Smooth muscle cell (in vitro differentiated cells): ENCODE measurements around the gene DNAH6. TPM values are rescaled to one million over a fixed set of nuclear protein-coding genes. Genes with fewer than 3 reads are reported as not detected.

Source experiments
- DNase-seq: peaks from one replicate; lab custom pipeline; 2025; ENCODE audit not compliant: unreplicated experiment; lab: John Stamatoyannopoulos, UW
- H2AFZ ChIP-seq: fragments of 200-600 bp; sonication (generic); 2 replicates; pipeline ENCODE4 v1.6.0; 2016; ENCODE audit warnings: antibody characterized with exemption, low read depth, mild to moderate bottlenecking
- H3F3A ChIP-seq: fragments of 200-600 bp; sonication (generic); 2 replicates; pipeline ENCODE4 v1.6.0; 2017; ENCODE audit warnings: antibody characterized with exemption, low read depth
- H3K27ac ChIP-seq: fragments of 200-600 bp; sonication (generic); 2 replicates; pipeline ENCODE4 v1.5.1; 2016; ENCODE audit warnings: low read depth, mild to moderate bottlenecking
- H3K27me3 ChIP-seq: fragments of 200-600 bp; sonication (generic); 2 replicates; pipeline ENCODE4 v1.6.1; 2016; ENCODE audit warnings: low read depth, mild to moderate bottlenecking
- H3K36me3 ChIP-seq: fragments of 200-600 bp; sonication (generic); 2 replicates; pipeline ENCODE4 v1.5.1; 2016; ENCODE audit warnings: low read depth
- H3K4me1 ChIP-seq: fragments of 200-600 bp; sonication (generic); 2 replicates; pipeline ENCODE4 v1.5.1; 2016; ENCODE audit warnings: low read depth
- H3K4me2 ChIP-seq: fragments of 200-600 bp; sonication (generic); 2 replicates; pipeline ENCODE4 v1.6.0; 2016; ENCODE audit warnings: mild to moderate bottlenecking
- H3K4me3 ChIP-seq: fragments of 200-600 bp; sonication (generic); 2 replicates; pipeline ENCODE4 v1.5.1; 2016; ENCODE audit warnings: mild to moderate bottlenecking
- H3K79me2 ChIP-seq: fragments of 200-600 bp; sonication (generic); 2 replicates; pipeline ENCODE4 v1.6.0; 2016; ENCODE audit warnings: low read depth, mild to moderate bottlenecking
- H3K9ac ChIP-seq: fragments of 200-600 bp; sonication (generic); 2 replicates; pipeline ENCODE4 v1.6.0; 2016; ENCODE audit warnings: low read depth
- H3K9me3 ChIP-seq: fragments of 200-600 bp; sonication (generic); replicated peaks from 2 replicates; pipeline ENCODE4 v1.5.1; 2016; ENCODE audit warnings: low read depth
- H4K20me1 ChIP-seq: fragments of 200-600 bp; sonication (generic); 2 replicates; pipeline ENCODE4 v1.6.0; 2016; ENCODE audit warnings: low read depth
- WGBS: methylation state at CpG from one replicate; pipeline ENCODE4 v1.1.7; 2016; ENCODE audit warnings: low lambda C conversion rate; 5-methylcytosine and 5-hydroxymethylcytosine counted together
- polyA plus RNA-seq: library from polyadenylated mRNA; unstranded; fragments of >200 nt; fragmentation: Nextera tagmentation; extraction: Ambion mirVana; gene quantifications from 2 replicates; pipeline ENCODE4 v1.2.1, GENCODE V29; 2016
- total RNA-seq: library from RNA; depleted of rRNA; stranded (reverse); fragments of >200 nt; gene quantifications from 2 replicates; pipeline ENCODE4 v1.2.3, GENCODE V29; 2014
- TF ChIP-seq, protein P1 (sequence below): fragments of 200-600 bp; sonication (generic); IDR thresholded peaks from 2 replicates; pipeline ENCODE4 v1.5.1; 2017; ENCODE audit warnings: borderline replicate concordance, mild to moderate bottlenecking, antibody characterized with exemption; ENCODE audit not compliant: insufficient read depth, poor library complexity, severe bottlenecking

The DNAH6 gene
- total and polyA plus RNA-seq, 2 experiments from 2014 or later: 0.27 to 0.96 TPM

DNA sequence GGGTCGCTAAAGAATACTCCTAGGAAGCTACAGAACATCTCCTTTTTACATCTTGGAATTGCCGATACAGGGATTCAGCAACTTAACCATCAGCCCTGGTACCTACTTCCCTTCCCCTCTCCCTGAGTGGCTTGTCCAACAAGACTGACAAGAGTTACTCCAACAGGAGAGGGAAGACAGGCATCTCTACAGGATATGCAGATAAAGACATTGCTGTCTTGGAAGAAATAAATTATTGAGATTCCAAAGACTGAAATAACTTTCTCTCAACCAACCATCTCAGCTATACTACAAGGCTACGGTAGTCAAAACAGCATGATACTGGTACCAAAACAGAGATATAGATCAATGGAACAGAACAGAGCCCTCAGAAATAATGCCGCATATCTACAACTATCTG lies 277.3 kb downstream of the DNAH6 start:
- no peaks in the 10 kb centered on the region for H3K9me3 ChIP-seq
- H3K4me2 ChIP-seq: no peak overlapping the region
- H3K9ac ChIP-seq: no peak overlapping the region
- H3K27me3 ChIP-seq: no peaks in the 10 kb centered on the region
- no peaks in the 10 kb centered on the region for H3K36me3 ChIP-seq
- no peaks in the 10 kb centered on the region for H4K20me1 ChIP-seq
- DNase-seq: no peak
- WGBS: 95% methylated on average over 4 of the region's 4 CpGs
- H3F3A ChIP-seq: no peaks in the 10 kb centered on the region
- H3K79me2 ChIP-seq: no peaks in the 10 kb centered on the region
- TF ChIP-seq, protein P1, sequence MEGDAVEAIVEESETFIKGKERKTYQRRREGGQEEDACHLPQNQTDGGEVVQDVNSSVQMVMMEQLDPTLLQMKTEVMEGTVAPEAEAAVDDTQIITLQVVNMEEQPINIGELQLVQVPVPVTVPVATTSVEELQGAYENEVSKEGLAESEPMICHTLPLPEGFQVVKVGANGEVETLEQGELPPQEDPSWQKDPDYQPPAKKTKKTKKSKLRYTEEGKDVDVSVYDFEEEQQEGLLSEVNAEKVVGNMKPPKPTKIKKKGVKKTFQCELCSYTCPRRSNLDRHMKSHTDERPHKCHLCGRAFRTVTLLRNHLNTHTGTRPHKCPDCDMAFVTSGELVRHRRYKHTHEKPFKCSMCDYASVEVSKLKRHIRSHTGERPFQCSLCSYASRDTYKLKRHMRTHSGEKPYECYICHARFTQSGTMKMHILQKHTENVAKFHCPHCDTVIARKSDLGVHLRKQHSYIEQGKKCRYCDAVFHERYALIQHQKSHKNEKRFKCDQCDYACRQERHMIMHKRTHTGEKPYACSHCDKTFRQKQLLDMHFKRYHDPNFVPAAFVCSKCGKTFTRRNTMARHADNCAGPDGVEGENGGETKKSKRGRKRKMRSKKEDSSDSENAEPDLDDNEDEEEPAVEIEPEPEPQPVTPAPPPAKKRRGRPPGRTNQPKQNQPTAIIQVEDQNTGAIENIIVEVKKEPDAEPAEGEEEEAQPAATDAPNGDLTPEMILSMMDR: no peak
- H2AFZ ChIP-seq: no peak overlapping the region
- no peak overlapping the region for H3K4me3 ChIP-seq
- no peak overlapping the region for H3K27ac ChIP-seq
- H3K4me1 ChIP-seq: no peaks in the 10 kb centered on the region

DNA sequence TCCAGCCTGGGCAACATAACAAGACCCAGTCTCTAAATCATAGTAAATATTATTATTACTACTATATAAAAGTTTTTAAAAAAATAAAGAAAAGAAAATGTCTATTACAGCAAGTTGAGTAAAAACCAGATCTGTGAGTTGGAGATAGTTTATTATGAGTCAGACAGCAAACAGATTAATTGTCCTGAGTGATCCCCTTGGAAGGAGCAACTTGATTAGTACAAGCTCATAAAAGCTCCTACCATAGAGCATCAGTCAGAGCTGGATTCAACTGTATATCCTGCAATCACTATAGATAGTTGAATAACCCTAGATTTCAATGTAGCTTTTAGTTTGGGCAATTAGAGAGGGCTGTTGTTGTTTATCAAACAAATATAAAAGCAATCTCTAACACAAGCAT lies 280.5 kb downstream of the DNAH6 start:
- no peak overlapping the region for H2AFZ ChIP-seq
- H3K36me3 ChIP-seq: no peaks in the 10 kb centered on the region
- TF ChIP-seq, protein P1: no peak
- H4K20me1 ChIP-seq: no peaks in the 10 kb centered on the region
- H3K79me2 ChIP-seq: no peaks in the 10 kb centered on the region
- no peak overlapping the region for H3K4me3 ChIP-seq
- no peak overlapping the region for H3K4me2 ChIP-seq
- no peaks in the 10 kb centered on the region for H3K9me3 ChIP-seq
- no peaks in the 10 kb centered on the region for H3K4me1 ChIP-seq
- no peaks in the 10 kb centered on the region for H3F3A ChIP-seq
- H3K27me3 ChIP-seq: no peaks in the 10 kb centered on the region
- DNase-seq: no peak
- no peak overlapping the region for H3K27ac ChIP-seq
- no peak overlapping the region for H3K9ac ChIP-seq

DNA sequence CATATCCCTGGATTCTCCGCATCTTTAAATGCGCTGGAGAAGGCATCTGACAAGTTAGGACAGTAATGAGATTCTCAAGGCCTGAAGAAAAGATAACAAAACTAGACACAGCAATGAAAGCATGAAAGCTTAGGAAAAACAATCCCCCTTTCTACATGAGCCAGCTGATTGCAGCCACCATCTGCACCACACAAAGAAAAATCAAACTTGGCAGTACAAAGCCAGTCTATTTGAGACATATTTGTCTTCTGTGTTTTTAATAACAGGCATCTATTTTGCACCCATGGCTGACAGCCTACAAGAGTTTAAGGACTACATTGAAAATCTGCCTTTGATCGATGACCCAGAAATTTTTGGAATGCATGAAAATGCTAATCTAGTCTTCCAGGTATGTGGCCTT lies 281.0 kb downstream of the DNAH6 start:
- H3K4me1 ChIP-seq: no peaks in the 10 kb centered on the region
- no peak overlapping the region for H3K27ac ChIP-seq
- no peaks in the 10 kb centered on the region for H3F3A ChIP-seq
- TF ChIP-seq, protein P1: no peak
- H3K27me3 ChIP-seq: no peaks in the 10 kb centered on the region
- no peaks in the 10 kb centered on the region for H4K20me1 ChIP-seq
- H3K36me3 ChIP-seq: no peaks in the 10 kb centered on the region
- no peak overlapping the region for H3K9ac ChIP-seq
- no peak overlapping the region for H3K4me3 ChIP-seq
- H3K9me3 ChIP-seq: no peaks in the 10 kb centered on the region
- H3K4me2 ChIP-seq: no peak overlapping the region
- H2AFZ ChIP-seq: no peak overlapping the region
- H3K79me2 ChIP-seq: no peaks in the 10 kb centered on the region
- no peak for DNase-seq
- WGBS: 83% methylated on average over 3 of the region's 3 CpGs

DNA sequence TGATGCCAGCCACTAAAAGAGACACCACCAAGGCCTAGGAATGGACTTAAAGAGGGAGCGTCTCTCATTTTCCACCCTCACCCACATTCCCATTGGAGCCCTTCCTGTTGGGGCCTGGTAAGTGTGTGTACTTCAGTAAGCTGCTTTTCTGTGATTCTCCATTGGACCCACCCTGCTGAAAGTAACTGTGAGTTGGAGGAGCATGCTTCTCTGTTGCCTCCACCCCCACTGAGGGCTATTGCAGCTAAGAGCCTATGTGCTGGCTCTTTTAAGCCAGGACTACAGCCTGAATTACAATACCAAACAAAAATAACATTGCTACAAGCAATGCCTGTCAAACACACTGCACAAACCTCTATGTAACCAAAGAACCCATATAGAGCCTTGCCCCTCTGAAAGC lies 283.5 kb downstream of the DNAH6 start:
- Histone ChIP-seq H3K4me2 (no peak overlapping the region), H3K36me3 (no peaks in the 10 kb centered on the region), H3K4me3 (no peak overlapping the region), H3K9ac (no peak overlapping the region), H3K79me2 (no peaks in the 10 kb centered on the region), H3K4me1 (no peaks in the 10 kb centered on the region), H2AFZ (no peak overlapping the region), H3K27me3 (no peaks in the 10 kb centered on the region), H3K27ac (no peak overlapping the region), H3K9me3 (no peaks in the 10 kb centered on the region), H4K20me1 (no peaks in the 10 kb centered on the region), H3F3A (no peaks in the 10 kb centered on the region)
- TF ChIP-seq, protein P1: no peak
- 87% methylated on average over 1 of the region's 1 CpG for WGBS
- DNase-seq: no peak
